ENCODE measurements around the gene TCEAL4. TPM values are rescaled to one million over a fixed set of nuclear protein-coding genes. Genes with fewer than 3 reads are reported as not detected.

TCEAL4 gene
- total RNA-seq, 1 experiment from 2014 or later: 29.8 TPM

- CTCF ChIA-PET: interaction anchor here (0.6 kb wide), 1 partner anchor 20 kb away, joined by 3 read pairs; no protein-coding TSS in a partner anchor
Observed at GRCh38 chrX:103610282-103610681, 25.0 kb downstream of the TCEAL4 start.

GRCh38 chrX:103613362-103613890 lies 28.1 kb downstream of the TCEAL4 start:
- TF ChIP-seq EZH2phosphoT487 (IDR thresholded peaks at IDR 0.05; ENCODE audit: borderline replicate concordance, low read length) (no peak), EZH2 (IDR thresholded peaks at IDR 0.05; ENCODE audit: low read length, unreplicated experiment) (no peak), CTCF (conservative IDR thresholded peaks at IDR 0.05; ENCODE audit: low read depth, low read length) (no peak)
- H3F3A ChIP-seq (ENCODE audit: low read length, unreplicated experiment): peaks cover 9% of the 10 kb centered on the region
- H3K27me3 ChIP-seq (ENCODE audit: low read length): no peaks in the 10 kb centered on the region
- ChIA-PET POLR2A (ENCODE audit: unreplicated experiment) (no interaction called here), CTCF (interaction anchor here (0.6 kb wide), 1 partner anchor 77 kb away, joined by 3 read pairs; no protein-coding TSS in a partner anchor)
- peaks cover 15% of the 10 kb centered on the region; the same call in 1 of the 2 replicates for H3K79me2 ChIP-seq (ENCODE audit: low read length)
- H3K27ac ChIP-seq (ENCODE audit: low read length): peak overlapping the region; percentile 97
- H4K20me1 ChIP-seq (ENCODE audit: low read length): no peaks in the 10 kb centered on the region
- H3K9me2 ChIP-seq (replicated peaks; ENCODE audit: low read length): 0 out of 2 replicates have a peak, but pooled peaks cover 3% of the 10 kb centered on the region
- no peak overlapping the region for H3K9ac ChIP-seq (ENCODE audit: low read length)
- H2AFZ ChIP-seq (ENCODE audit: low read length): no peak overlapping the region
- BruUV-seq (replicated peaks): no TSS peak
- no peaks in the 10 kb centered on the region for H3K9me3 ChIP-seq (ENCODE audit: low read length)
- ATAC-seq (no peak; the same call in 1 of the 2 replicates), DNase-seq (peak; percentile 19)
- H3K4me2 ChIP-seq (ENCODE audit: low read length): no peak overlapping the region
- intact Hi-C loops (cut with micrococcal nuclease): loop anchor here (5.0 kb wide), 1 partner anchor 74 kb away; the partner anchor contains the start of gene MORF4L2
- no peaks in the 10 kb centered on the region for H3K36me3 ChIP-seq (ENCODE audit: low read depth, low read length)
- H3K4me1 ChIP-seq (ENCODE audit: insufficient read depth, low read length): peaks cover 45% of the 10 kb centered on the region
- no peak overlapping the region for H3K4me3 ChIP-seq (ENCODE audit: low read length)

More at GRCh38 chrX:103610282-103610681, 25.0 kb downstream of the TCEAL4 start:
- POLR2A ChIA-PET (ENCODE audit: unreplicated experiment): interaction anchor here (0.6 kb wide), 1 partner anchor 77 kb away, joined by 5 read pairs; no protein-coding TSS in a partner anchor
- Histone ChIP-seq H3K27me3 (ENCODE audit: low read length) (no peaks in the 10 kb centered on the region), H4K20me1 (ENCODE audit: low read length) (no peaks in the 10 kb centered on the region), H3K9me2 (replicated peaks; ENCODE audit: low read length) (0 out of 2 replicates have a peak, but pooled peaks cover 3% of the 10 kb centered on the region), H3K4me1 (ENCODE audit: insufficient read depth, low read length) (peaks cover 38% of the 10 kb centered on the region), H3K4me3 (ENCODE audit: low read length) (no peak overlapping the region), H3K36me3 (ENCODE audit: low read depth, low read length) (no peaks in the 10 kb centered on the region), H3K79me2 (ENCODE audit: low read length) (peaks cover 21% of the 10 kb centered on the region), H3K27ac (ENCODE audit: low read length) (no peak overlapping the region), H3K4me2 (ENCODE audit: low read length) (no peak overlapping the region), H2AFZ (ENCODE audit: low read length) (no peak overlapping the region), H3F3A (ENCODE audit: low read length, unreplicated experiment) (peaks cover 5% of the 10 kb centered on the region), H3K9me3 (ENCODE audit: low read length) (no peaks in the 10 kb centered on the region), H3K9ac (ENCODE audit: low read length) (no peak overlapping the region)
- intact Hi-C loops (cut with micrococcal nuclease): loop anchor here (5.0 kb wide), 1 partner anchor 77 kb away; the partner anchor contains the start of gene MORF4L2
- BruUV-seq (replicated peaks): no TSS peak
- no peak for TF ChIP-seq EZH2phosphoT487 (IDR thresholded peaks at IDR 0.05; ENCODE audit: borderline replicate concordance, low read length)
- no peak for TF ChIP-seq EZH2 (IDR thresholded peaks at IDR 0.05; ENCODE audit: low read length, unreplicated experiment)
- no peak for TF ChIP-seq CTCF (conservative IDR thresholded peaks at IDR 0.05; ENCODE audit: low read depth, low read length)
- ATAC-seq (no peak), DNase-seq (no peak)

DNA sequence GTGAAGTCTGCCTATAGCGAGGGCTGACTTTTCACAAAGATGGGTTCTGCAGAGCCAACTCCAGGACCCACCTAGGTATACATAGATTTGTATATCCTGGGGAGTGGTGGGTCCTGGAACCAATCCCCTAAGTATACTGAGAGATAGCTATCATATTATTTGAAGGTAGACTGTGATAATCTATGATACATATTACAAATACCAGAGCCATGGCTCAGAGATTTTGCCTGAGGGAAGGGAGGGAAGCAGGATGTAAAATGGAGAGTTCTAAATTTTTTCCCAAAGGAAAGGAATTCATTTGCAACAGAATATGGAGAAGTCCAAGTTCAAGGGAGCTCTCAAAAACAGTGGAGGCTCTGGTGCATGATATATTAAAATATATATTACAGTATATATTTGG lies 29.7 kb downstream of the TCEAL4 start:
- H3K27me3 ChIP-seq (ENCODE audit: low read length): no peaks in the 10 kb centered on the region
- intact Hi-C loops (cut with micrococcal nuclease): loop anchor here (1.0 to 5.0 kb wide), 2 partner anchors 57 to 72 kb away; partner anchors contain the start of gene MORF4L2
- peak; percentile 90 for DNase-seq
- ATAC-seq: peak; percentile 72
- H3K9me3 ChIP-seq (ENCODE audit: low read length): no peaks in the 10 kb centered on the region
- peaks cover 42% of the 10 kb centered on the region for H3K4me1 ChIP-seq (ENCODE audit: insufficient read depth, low read length)
- no TSS peak for BruUV-seq (replicated peaks)
- peak overlapping the region; percentile 97 for H3K27ac ChIP-seq (ENCODE audit: low read length)
- H3K4me2 ChIP-seq (ENCODE audit: low read length): peak overlapping the region; percentile 80
- H3F3A ChIP-seq (ENCODE audit: low read length, unreplicated experiment): peaks cover 9% of the 10 kb centered on the region
- TF ChIP-seq EZH2 (IDR thresholded peaks at IDR 0.05; ENCODE audit: low read length, unreplicated experiment) (no peak), EZH2phosphoT487 (IDR thresholded peaks at IDR 0.05; ENCODE audit: borderline replicate concordance, low read length) (no peak), CTCF (conservative IDR thresholded peaks at IDR 0.05; ENCODE audit: low read depth, low read length) (no peak)
- H3K4me3 ChIP-seq (ENCODE audit: low read length): peak overlapping the region; percentile 0; the same call in 1 of the 2 replicates
- H4K20me1 ChIP-seq (ENCODE audit: low read length): no peaks in the 10 kb centered on the region
- POLR2A ChIA-PET (ENCODE audit: unreplicated experiment): interaction anchor here (1.0 kb wide), 1 partner anchor 209 kb away, joined by 4 read pairs; no protein-coding TSS in a partner anchor
- peak overlapping the region; percentile 73 for H3K9ac ChIP-seq (ENCODE audit: low read length)
- no peaks in the 10 kb centered on the region for H3K36me3 ChIP-seq (ENCODE audit: low read depth, low read length)
- CTCF ChIA-PET: no interaction called here
- no peak overlapping the region for H2AFZ ChIP-seq (ENCODE audit: low read length)
- 0 out of 2 replicates have a peak, but pooled peaks cover 11% of the 10 kb centered on the region for H3K79me2 ChIP-seq (ENCODE audit: low read length)
- 0 out of 2 replicates have a peak, but pooled peaks cover 3% of the 10 kb centered on the region for H3K9me2 ChIP-seq (replicated peaks; ENCODE audit: low read length)

Measured in PC-3 (cell line).